HG02642 (cell line): Measurements from ENCODE around the gene BSG.
"Not testable (repeated sequence)": the region's sequence is repeated elsewhere in the genome, so short reads cannot be mapped to it uniquely, and the experiment has no call there.

Experiments
- ATAC-seq: cut with Tn5 transposase; IDR thresholded peaks from one replicate; pipeline ENCODE4 v1.9.1; 2021; ENCODE audit warnings: mild to moderate bottlenecking; ENCODE audit not compliant: unreplicated experiment, poor library complexity

BSG gene

DNA sequence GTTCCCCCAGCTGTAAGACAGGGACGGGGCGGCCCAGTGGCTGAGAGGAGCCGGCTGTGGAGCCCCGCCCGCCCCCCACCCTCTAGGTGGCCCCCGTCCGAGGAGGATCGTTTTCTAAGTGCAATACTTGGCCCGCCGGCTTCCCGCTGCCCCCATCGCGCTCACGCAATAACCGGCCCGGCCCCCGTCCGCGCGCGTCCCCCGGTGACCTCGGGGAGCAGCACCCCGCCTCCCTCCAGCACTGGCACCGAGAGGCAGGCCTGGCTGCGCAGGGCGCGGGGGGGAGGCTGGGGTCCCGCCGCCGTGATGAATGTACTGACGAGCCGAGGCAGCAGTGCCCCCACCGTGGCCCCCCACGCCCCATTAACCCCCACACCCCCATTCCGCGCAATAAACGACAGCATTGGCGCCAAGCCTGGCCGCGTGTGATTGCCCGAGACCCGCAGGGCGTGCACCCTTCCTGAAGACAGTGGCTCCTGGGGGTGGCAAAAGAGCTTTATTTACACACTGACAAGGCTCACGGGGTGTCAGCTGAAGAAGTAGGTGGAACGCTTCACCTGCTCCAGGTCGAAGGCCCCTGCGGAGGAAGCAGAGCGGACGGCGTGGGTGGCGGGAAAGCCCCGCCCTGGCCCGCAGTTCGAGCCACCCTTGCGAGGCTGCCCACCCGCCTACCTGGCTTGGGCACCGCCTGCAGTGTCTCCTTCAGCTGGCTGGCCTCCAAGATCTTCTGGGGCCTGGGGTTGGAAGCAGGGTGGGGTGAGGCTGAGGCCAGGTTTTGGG lies 44.5 kb downstream of the BSG start:
- ATAC-seq, result no peak

- ATAC-seq, result no peak
Observed at GRCh38 chr19:617551-618246, 45.3 kb downstream of the BSG start.

DNA sequence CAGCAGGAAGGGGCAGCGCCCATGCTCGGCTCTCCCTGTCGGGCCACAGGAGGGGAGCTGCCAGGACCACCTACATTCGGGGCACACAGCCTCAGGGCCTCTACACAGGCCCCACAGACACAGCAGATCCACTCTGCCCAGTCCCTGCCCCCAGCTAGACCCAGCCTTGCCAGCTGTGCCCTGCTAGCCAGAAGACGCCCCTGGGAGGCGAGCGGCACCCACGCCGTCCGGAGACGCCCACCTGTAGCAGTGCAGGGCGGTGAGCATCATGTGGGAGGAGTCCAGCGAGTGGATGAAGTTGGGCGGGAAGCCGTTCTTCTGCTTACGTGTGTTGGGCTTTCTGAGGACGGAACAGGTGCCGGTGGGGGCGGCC lies 45.8 kb downstream of the BSG start:
- no peak for ATAC-seq

- no peak for ATAC-seq
Observed at GRCh38 chr19:618674-619285, 46.4 kb downstream of the BSG start.

DNA sequence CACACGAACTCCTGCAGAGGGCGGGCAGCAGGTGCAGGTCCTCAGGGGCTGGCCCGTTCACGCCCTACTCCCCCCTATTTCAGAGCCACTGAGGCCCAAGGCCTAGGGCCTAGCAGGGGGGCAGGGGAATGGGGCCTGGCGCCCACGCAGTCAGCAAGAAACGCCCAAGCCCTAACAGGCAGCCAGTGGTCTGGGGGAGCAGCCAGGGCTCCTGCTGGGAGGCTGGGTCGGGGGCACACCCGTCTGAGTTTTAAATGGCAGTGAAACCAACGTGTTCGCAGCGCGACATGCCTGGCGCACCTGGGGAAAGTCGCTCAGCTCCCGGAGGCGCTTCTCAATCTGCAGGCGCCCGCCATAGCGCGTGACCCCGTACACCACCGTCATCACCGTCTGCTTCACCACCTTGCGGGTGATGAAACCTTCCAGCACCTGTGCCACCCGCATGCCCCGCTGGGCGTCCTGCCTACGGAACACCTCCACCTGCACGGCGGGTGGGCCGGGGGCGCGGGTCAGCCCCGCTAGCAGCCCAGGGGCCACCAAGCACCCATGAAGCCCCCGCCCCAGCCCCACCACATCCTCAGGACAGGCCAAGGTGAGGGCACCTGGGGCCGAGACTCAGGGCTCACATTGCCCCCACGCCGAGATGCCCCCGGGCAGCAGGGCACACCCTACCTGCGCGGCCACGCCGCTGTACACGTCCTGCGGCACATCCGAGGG lies 47.0 kb downstream of the BSG start:
- ATAC-seq, result no peak

GRCh38 chr19:620166-620862 lies 47.9 kb downstream of the BSG start:
- no peak for ATAC-seq

GRCh38 chr19:621191-621590 lies 48.8 kb downstream of the BSG start:
- not testable (repeated sequence) for ATAC-seq

- no peak for ATAC-seq
Observed at GRCh38 chr19:621819-622218, 49.4 kb downstream of the BSG start.

GRCh38 chr19:622666-623065 lies 50.3 kb downstream of the BSG start:
- ATAC-seq, result no peak

GRCh38 chr19:623175-623916 lies 51.0 kb downstream of the BSG start:
- no peak for ATAC-seq

- no peak for ATAC-seq
Observed at GRCh38 chr19:623974-624373, 51.6 kb downstream of the BSG start.

DNA sequence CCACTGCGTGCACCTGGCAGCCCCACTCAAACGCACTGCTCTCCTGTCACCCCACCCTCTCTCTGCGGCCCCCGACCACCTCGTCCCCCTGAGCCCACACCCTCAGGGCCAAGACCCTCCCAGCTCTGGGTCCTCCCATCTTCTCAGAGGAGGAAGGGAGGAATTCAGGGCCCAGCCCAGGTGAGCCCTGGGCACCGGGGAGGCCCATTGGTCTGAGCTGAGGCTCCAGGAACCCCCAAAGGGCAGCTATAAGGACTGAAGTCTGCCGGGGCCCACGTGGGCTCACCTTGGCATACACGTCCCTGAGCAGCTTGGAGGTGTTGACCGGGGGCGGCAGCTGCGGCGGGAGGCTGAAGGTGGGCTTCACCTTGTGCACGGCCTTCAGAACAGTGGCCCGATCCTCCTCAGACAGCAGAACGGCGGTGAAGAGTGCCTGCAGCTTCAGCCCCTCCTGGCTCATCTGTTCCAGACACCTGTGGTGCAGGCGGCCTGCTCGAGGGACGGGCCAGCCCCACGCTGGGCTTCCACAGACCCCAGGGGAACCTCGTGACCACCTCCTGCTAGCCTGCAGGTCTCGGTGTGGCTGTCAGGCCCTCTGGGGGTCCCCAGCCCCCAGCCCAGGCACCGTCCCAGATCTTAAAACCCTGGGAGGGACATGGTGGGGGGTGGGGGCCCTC lies 52.2 kb downstream of the BSG start:
- ATAC-seq, result no peak

DNA sequence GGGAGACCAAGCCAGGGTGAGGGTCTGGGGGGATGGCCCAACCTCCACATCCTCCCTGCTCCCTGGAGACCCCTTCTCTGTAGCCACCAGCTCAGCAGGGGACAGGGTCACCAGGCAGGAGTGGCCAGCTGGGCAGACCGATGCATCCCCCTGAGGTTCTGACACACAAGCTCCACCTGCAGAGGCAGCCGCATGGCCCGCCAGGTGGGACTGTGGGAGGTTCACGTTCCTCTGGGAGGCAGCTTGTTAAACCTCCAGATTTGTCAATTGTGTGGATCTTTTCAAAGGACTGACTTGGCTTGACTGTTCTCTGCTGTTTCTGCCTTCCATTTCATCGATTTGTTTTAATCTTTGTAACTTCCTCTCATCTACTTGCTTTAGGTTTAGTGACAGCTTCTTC lies 52.9 kb downstream of the BSG start:
- ATAC-seq, result no peak

- not testable (repeated sequence) for ATAC-seq
Observed at GRCh38 chr19:626566-626965, 54.2 kb downstream of the BSG start.

DNA sequence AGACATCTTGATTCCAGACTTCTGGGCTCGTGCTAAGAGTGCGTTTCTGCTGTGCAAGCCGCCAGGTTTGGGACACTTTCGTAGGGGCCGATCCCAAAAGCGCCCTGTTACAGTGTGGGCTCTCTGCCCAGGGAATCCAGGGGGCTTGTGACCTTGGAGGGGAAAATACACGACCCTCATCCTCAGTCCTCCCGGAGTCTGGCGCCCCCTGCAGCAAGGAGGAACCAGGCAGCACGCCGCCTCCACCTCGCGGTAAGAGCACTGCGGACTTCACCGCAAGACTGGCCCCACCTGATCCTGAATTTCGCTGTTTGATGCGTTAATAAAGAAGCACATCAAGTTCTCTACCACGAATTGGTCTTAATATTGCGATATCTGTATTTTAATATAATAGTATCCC lies 55.8 kb downstream of the BSG start:
- no peak for ATAC-seq

DNA sequence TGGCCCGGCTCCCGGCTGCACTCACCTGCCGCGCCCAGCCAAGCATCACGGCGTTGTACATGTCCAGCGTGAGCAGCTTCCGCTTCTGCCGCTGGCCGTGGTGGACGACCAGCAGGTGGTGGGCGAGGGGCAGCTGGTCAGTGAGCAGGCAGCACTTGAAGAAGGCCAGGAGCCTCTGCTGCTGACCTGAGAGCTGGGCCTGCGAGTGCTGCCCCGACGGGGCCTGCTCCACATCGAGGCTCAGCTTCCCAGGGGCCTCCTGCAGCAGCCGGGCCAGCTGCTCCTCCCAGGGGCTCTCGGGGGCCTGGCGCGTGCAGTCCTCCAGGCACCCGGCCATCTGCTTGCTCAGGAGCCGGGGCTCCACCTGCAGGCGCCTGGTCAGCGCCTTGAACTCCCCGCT lies 57.1 kb downstream of the BSG start:
- ATAC-seq, result not testable (repeated sequence)

GRCh38 chr19:629961-630714 lies 57.7 kb downstream of the BSG start:
- ATAC-seq, result no peak

DNA sequence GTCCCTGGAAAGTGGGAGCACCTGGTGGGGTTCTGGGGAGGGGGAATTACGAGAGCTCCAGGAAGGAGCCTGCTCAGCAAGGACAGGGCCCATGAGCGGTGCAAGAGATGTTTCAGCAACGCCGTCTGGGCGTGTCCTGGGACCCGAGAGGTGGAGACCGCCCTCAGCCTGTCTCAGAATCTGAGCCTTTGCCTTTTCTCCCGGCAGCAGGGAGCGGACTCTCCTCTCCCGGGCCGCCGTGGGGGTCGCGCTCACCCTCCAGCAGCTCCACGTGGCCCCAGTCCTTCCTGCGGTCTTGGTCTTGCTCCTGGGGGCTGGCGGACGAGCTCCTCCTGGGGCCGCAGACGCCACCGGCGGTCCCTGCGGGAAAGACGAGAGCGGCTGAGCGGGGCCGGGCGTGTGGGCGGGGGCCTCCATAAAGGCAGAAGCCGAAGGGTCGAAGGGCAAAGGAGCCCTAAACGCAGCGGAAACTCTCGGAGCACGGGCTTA lies 60.2 kb downstream of the BSG start:
- ATAC-seq, result peak; percentile 17
